ENCODE measurements around the gene ADIPOQ. TPM values are rescaled to one million over a fixed set of nuclear protein-coding genes. Genes with fewer than 3 reads are reported as not detected.

ADIPOQ gene
- total and polyA plus RNA-seq, 2 of the 13 experiments (the other 11 are each of a cell fraction or from before 2014, with no cell fraction given): not detected

DNA sequence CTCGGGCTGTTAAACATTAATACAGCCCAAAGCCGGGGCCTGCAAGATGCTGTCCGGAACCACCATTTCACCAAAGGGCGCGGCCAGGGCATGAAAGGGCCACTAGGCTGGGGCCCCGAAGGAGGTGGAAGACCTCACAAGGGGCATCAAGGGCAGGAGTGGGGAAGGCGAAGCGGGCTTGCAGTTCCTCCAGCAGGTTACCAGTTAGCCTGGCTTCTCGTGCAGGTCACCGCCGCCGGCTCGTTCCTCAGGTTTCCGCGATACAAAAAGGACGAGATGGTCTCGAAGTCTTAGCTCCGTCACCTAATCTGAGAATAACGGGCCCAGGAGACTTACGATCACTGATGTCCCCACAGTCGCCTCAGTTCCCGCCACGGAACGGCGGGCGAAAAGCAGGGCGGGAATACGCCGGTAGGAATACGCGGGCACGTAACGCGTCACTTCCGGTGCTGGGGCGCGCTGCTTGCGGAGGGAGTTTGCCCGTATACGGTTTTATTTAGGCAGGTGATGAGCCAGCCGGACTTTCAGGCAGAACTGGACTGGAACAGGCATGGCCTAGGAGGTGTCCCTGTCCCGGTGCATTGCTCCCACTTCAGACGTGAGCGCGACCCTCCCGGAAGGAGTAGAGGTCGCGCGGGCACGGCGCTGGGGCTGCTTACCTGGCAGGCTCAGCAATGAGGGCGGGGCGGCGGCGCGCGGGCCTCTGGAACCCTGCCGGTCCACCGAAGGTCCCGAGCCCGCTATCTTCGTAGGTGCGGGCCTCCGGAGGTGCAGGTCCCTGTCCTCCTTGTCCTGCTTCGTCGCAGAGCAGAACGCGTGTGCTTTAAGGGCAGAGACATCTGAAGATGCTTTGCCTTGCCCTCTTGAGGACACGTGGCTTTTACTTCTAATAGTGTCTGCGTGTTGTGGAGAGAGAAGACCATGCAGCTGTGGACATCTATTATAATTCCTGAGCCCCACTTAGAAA is 36.1 kb upstream of the ADIPOQ start, which contains the start of gene RFC4 (continued):
- TF ChIP-seq KLF11 (CRISPR knock-in tag; IDR thresholded peaks at IDR 0.05) (no peak; the same call in 1 of the 2 replicates), MIXL1 (CRISPR knock-in tag; IDR thresholded peaks at IDR 0.05) (0 out of 2 replicates have a peak, but pooled peaks have one; percentile 56), SAFB2 (CRISPR knock-in tag; IDR thresholded peaks at IDR 0.05; ENCODE audit: borderline replicate concordance, low read depth) (no peak), DMTF1 (CRISPR knock-in tag; IDR thresholded peaks at IDR 0.05) (no peak), ZNF333 (CRISPR knock-in tag; IDR thresholded peaks at IDR 0.05; ENCODE audit: borderline replicate concordance) (peak; percentile 96; the same call in 1 of the 2 replicates), ZNF101 (CRISPR knock-in tag; IDR thresholded peaks at IDR 0.05; ENCODE audit: borderline replicate concordance, low read depth) (no peak), SNAPC2 (CRISPR knock-in tag; IDR thresholded peaks at IDR 0.05) (peak; percentile 71; the same call in 1 of the 2 replicates), RFX5 (IDR thresholded peaks at IDR 0.05; ENCODE audit: low read depth, low read length) (no peak; the same call in 1 of the 2 replicates), SRSF4 (IDR thresholded peaks at IDR 0.05; ENCODE audit: low read depth, low read length, poor library complexity, severe bottlenecking) (no peak), CEBPB (IDR thresholded peaks at IDR 0.05; ENCODE audit: borderline replicate concordance, low read depth, low read length) (no peak), ZNF784 (CRISPR knock-in tag; IDR thresholded peaks at IDR 0.05; ENCODE audit: borderline replicate concordance) (peak; percentile 34), FOXO1 (CRISPR knock-in tag; IDR thresholded peaks at IDR 0.05) (peak; percentile 67; the same call in 1 of the 2 replicates), ZBTB44 (CRISPR knock-in tag; IDR thresholded peaks at IDR 0.05) (peak; percentile 86), SP2 (CRISPR knock-in tag; IDR thresholded peaks at IDR 0.05) (peak; percentile 74), TGIF2 (CRISPR knock-in tag; IDR thresholded peaks at IDR 0.05) (peak; percentile 63), KMT2B (CRISPR knock-in tag; IDR thresholded peaks at IDR 0.05) (peak; percentile 98), FLYWCH1 (CRISPR knock-in tag; IDR thresholded peaks at IDR 0.05) (no peak), ZBTB2 (CRISPR knock-in tag; IDR thresholded peaks at IDR 0.05; ENCODE audit: low read depth) (peak; percentile 51)
- TF ChIP-seq, protein P1, sequence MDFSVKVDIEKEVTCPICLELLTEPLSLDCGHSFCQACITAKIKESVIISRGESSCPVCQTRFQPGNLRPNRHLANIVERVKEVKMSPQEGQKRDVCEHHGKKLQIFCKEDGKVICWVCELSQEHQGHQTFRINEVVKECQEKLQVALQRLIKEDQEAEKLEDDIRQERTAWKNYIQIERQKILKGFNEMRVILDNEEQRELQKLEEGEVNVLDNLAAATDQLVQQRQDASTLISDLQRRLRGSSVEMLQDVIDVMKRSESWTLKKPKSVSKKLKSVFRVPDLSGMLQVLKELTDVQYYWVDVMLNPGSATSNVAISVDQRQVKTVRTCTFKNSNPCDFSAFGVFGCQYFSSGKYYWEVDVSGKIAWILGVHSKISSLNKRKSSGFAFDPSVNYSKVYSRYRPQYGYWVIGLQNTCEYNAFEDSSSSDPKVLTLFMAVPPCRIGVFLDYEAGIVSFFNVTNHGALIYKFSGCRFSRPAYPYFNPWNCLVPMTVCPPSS (IDR thresholded peaks at IDR 0.05): no peak
- TF ChIP-seq, protein P2, sequence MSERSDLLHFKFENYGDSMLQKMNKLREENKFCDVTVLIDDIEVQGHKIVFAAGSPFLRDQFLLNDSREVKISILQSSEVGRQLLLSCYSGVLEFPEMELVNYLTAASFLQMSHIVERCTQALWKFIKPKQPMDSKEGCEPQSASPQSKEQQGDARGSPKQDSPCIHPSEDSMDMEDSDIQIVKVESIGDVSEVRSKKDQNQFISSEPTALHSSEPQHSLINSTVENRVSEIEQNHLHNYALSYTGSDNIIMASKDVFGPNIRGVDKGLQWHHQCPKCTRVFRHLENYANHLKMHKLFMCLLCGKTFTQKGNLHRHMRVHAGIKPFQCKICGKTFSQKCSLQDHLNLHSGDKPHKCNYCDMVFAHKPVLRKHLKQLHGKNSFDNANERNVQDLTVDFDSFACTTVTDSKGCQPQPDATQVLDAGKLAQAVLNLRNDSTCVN (CRISPR knock-in tag; IDR thresholded peaks at IDR 0.05; ENCODE audit: borderline replicate concordance): no peak
